Measurements from ENCODE around the gene JMJD7.

DNA sequence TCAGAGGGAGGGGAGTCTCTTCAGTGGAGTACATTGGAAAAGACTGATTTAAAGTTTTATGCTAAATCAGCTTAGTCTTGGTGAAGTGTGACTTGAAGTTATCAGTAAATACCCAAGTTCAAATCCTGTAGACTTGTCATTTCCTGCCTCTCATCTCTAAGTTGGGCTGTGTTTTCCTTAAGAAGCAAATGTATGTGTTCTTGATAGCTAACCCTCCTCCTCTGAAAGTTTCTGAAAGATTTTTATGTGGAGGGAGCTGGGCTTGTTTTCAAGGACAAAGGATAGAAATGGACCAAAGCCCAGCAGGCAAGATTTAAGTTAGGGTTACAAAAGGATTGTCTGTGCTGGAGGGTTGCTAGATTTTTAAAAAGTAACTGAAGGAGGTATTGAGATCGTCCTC, 49.4 kb upstream of the JMJD7 start:
- TF ChIP-seq EZH2 (IDR thresholded peaks at IDR 0.05; ENCODE audit: borderline replicate concordance, insufficient read depth, low read depth, low read length, poor library complexity, severe bottlenecking), result no peak
- TF ChIP-seq, protein P1, sequence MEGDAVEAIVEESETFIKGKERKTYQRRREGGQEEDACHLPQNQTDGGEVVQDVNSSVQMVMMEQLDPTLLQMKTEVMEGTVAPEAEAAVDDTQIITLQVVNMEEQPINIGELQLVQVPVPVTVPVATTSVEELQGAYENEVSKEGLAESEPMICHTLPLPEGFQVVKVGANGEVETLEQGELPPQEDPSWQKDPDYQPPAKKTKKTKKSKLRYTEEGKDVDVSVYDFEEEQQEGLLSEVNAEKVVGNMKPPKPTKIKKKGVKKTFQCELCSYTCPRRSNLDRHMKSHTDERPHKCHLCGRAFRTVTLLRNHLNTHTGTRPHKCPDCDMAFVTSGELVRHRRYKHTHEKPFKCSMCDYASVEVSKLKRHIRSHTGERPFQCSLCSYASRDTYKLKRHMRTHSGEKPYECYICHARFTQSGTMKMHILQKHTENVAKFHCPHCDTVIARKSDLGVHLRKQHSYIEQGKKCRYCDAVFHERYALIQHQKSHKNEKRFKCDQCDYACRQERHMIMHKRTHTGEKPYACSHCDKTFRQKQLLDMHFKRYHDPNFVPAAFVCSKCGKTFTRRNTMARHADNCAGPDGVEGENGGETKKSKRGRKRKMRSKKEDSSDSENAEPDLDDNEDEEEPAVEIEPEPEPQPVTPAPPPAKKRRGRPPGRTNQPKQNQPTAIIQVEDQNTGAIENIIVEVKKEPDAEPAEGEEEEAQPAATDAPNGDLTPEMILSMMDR (IDR thresholded peaks at IDR 0.05), result no peak

All from B cell (primary cell).